ENCODE results near the gene HIGD1B.
"Not testable (repeated sequence)": the region's sequence is repeated elsewhere in the genome, so short reads cannot be mapped to it uniquely, and the experiment has no call there.

Gene HIGD1B

DNA sequence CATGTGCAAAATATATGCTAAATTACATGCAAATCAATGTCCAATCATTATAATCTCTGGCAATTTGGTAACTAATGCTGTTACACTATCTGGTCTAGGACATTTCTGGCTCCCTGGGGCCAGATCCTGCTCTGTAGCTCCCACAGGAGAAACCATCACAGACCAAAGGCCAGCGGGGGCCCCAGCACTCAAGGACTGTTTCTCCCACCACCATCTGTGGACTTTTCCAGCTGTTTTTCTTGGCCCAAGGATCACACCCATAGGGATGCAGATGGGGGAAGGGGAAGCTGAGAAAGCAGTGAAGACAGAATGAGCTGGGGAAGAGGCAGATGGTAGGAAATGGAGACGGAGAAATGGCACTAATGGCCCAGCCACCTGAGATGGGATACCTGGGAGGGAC, at the start of gene HIGD1B:
Gene HIGD1B, plus strand, starts transcription at position 298 of the 400 bp plus-strand sequence. CDS start 270 bp downstream, outside the sequence.
- H3K27me3 ChIP-seq (ENCODE audit: control insufficient read depth, insufficient read depth, low read length) = no peaks in the 10 kb centered on the region
- H3K9me3 ChIP-seq (ENCODE audit: control insufficient read depth, insufficient read depth, low read length) = no peaks in the 10 kb centered on the region
- H3K4me3 ChIP-seq (ENCODE audit: low read depth, low read length) = no peak within 1 kb of the TSS
- peaks cover 31% of the 10 kb centered on the region for H3K4me1 ChIP-seq (ENCODE audit: control insufficient read depth, insufficient read depth, low read length)
- no peak within 1 kb of the TSS for H3K27ac ChIP-seq (ENCODE audit: low read depth, low read length)
- peaks cover 31% of the 10 kb centered on the region for H3K36me3 ChIP-seq (ENCODE audit: control insufficient read depth, insufficient read depth, low read length)
- no peak within 1 kb of the TSS for H3K9ac ChIP-seq (ENCODE audit: low read depth, low read length)

DNA sequence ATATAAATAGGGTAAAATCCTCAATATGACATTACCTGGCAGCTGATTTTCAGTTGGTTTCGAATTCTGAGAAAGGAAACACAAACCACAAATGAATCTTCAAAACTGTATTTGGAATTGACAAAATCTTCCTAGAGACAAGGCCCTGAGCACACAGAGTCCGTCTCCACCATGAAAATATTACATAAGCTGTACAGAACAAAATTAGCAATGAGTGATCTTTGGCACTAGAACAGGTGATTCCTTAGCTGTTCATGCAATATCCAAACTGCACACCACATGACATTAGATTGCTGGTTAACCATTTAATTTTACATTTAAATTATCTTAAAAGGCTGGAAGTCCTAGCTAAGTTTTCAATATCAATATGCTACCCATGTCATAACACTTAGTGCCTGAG, 49.3 kb upstream of the HIGD1B start:
- H3K9me3 ChIP-seq (ENCODE audit: control insufficient read depth, insufficient read depth, low read length) = no peaks in the 10 kb centered on the region
- H3K27me3 ChIP-seq (ENCODE audit: control insufficient read depth, insufficient read depth, low read length) = no peaks in the 10 kb centered on the region
- peaks cover 9% of the 10 kb centered on the region for H3K4me1 ChIP-seq (ENCODE audit: control insufficient read depth, insufficient read depth, low read length)
- H3K4me3 ChIP-seq (ENCODE audit: low read depth, low read length) = no peak overlapping the region
- peaks cover 53% of the 10 kb centered on the region for H3K36me3 ChIP-seq (ENCODE audit: control insufficient read depth, insufficient read depth, low read length)
- no peak overlapping the region for H3K9ac ChIP-seq (ENCODE audit: low read depth, low read length)
- no peak overlapping the region for H3K27ac ChIP-seq (ENCODE audit: low read depth, low read length)

GRCh38 chr17:44801880-44802279, 45.8 kb upstream of the HIGD1B start:
- H3K9ac ChIP-seq (ENCODE audit: low read depth, low read length) = no peak overlapping the region
- no peaks in the 10 kb centered on the region for H3K27me3 ChIP-seq (ENCODE audit: control insufficient read depth, insufficient read depth, low read length)
- no peak overlapping the region for H3K27ac ChIP-seq (ENCODE audit: low read depth, low read length)
- H3K4me1 ChIP-seq (ENCODE audit: control insufficient read depth, insufficient read depth, low read length) = peaks cover 3% of the 10 kb centered on the region; the same call in 1 of the 2 replicates
- H3K36me3 ChIP-seq (ENCODE audit: control insufficient read depth, insufficient read depth, low read length) = peaks cover 83% of the 10 kb centered on the region
- H3K4me3 ChIP-seq (ENCODE audit: low read depth, low read length) = no peak overlapping the region
- H3K9me3 ChIP-seq (ENCODE audit: control insufficient read depth, insufficient read depth, low read length) = no peaks in the 10 kb centered on the region

DNA sequence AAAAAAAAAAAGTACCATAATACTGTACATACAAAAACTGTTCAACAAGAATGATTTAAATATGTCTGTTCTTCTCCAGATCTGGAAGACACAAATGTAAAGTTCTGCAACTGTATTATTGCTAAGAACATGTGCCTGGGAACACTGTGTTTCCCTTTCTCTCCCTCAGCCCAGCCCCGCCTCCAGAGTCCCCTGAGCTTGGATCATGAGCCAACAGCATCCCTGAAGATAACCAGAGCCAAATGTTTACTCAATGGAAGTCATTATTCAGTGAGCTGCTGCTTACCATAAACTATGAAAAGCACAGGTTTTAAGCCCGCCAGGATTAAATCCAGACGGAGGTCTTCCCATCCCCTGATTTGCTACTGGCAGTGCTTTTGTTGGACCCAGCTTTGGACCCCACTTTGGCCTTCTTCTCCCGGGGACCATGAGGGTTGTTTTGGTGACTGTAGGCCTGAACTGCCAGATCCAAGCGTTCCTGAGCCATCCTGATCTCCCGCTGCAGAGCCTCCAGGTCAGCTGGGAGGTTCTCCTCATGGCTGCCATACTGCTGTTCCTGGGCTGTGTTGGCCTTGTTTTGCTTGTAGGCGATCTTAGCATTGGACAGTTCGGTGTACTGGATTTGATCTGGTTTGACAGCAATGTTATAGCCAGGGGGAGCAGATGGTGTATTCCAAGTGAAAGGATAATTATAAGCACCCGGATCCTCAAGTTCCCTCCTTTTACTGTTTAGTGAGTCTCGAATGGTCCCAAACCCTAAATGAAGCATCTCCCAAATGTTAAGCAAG, 43.2 kb upstream of the HIGD1B start:
- Histone ChIP-seq H3K27ac (ENCODE audit: low read depth, low read length) (no peak overlapping the region), H3K4me1 (ENCODE audit: control insufficient read depth, insufficient read depth, low read length) (no peaks in the 10 kb centered on the region), H3K4me3 (ENCODE audit: low read depth, low read length) (no peak overlapping the region), H3K27me3 (ENCODE audit: control insufficient read depth, insufficient read depth, low read length) (no peaks in the 10 kb centered on the region), H3K9ac (ENCODE audit: low read depth, low read length) (no peak overlapping the region), H3K9me3 (ENCODE audit: control insufficient read depth, insufficient read depth, low read length) (no peaks in the 10 kb centered on the region), H3K36me3 (ENCODE audit: control insufficient read depth, insufficient read depth, low read length) (peaks cover 70% of the 10 kb centered on the region)

DNA sequence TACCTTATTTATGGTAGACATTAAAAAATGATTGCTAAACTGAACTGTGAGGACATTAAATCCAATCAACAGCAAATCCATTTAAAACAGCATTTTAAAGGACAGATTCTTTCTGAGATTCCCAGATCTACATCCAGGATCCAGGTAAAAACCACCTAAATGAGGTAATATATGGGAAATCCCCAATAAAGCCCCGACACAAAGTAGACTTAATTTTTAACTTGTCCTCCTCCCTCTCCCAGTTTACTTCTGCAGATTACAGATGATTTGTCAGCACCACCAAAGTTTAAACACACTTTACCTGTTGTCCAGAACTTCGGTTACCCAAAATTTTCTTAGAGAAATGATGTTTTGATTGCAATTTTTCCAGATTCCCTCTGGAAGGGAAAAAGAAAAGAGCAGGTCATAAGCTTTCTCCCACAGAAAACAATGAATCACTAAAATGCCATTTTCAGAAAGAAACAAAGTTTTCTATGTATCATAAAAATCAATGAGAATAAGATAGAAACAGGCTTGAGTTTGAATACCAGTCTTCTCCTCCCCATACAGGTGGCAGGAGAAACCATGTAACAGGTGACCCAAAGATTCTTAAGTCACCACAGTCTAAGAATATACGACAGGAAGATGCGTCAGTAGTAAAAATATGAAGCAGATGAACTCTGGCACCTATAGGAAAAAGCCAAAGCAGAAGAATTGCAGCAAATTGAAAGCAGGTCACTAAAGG, 40.4 kb upstream of the HIGD1B start:
- Histone ChIP-seq H3K9me3 (ENCODE audit: control insufficient read depth, insufficient read depth, low read length) (no peaks in the 10 kb centered on the region), H3K9ac (ENCODE audit: low read depth, low read length) (no peak overlapping the region), H3K4me1 (ENCODE audit: control insufficient read depth, insufficient read depth, low read length) (no peaks in the 10 kb centered on the region), H3K27me3 (ENCODE audit: control insufficient read depth, insufficient read depth, low read length) (no peaks in the 10 kb centered on the region), H3K36me3 (ENCODE audit: control insufficient read depth, insufficient read depth, low read length) (peaks cover 48% of the 10 kb centered on the region), H3K4me3 (ENCODE audit: low read depth, low read length) (no peak overlapping the region), H3K27ac (ENCODE audit: low read depth, low read length) (no peak overlapping the region)

DNA sequence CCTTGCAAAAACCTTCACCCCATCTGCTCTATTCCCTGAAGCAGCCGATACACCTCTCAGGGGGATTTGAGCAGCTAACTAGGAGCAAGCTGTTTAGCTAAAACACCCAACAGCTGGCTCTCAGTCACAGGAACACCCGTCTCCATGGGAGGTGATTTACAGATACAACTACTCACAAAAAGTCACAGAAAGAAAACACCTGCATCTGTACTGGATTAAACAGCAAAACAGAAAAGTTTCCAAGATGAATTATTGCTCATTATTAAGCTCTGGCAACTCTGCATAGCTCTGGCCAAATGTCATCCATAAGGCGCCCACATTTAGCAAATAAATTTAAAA, 39.9 kb upstream of the HIGD1B start:
- Histone ChIP-seq H3K36me3 (ENCODE audit: control insufficient read depth, insufficient read depth, low read length) (peaks cover 43% of the 10 kb centered on the region), H3K4me1 (ENCODE audit: control insufficient read depth, insufficient read depth, low read length) (no peaks in the 10 kb centered on the region), H3K9me3 (ENCODE audit: control insufficient read depth, insufficient read depth, low read length) (no peaks in the 10 kb centered on the region), H3K9ac (ENCODE audit: low read depth, low read length) (no peak overlapping the region), H3K4me3 (ENCODE audit: low read depth, low read length) (no peak overlapping the region), H3K27ac (ENCODE audit: low read depth, low read length) (no peak overlapping the region), H3K27me3 (ENCODE audit: control insufficient read depth, insufficient read depth, low read length) (no peaks in the 10 kb centered on the region)

- H3K9me3 ChIP-seq (ENCODE audit: control insufficient read depth, insufficient read depth, low read length) = no peaks in the 10 kb centered on the region
- H3K27ac ChIP-seq (ENCODE audit: low read depth, low read length) = no peak overlapping the region
- H3K9ac ChIP-seq (ENCODE audit: low read depth, low read length) = no peak overlapping the region
- H3K4me1 ChIP-seq (ENCODE audit: control insufficient read depth, insufficient read depth, low read length) = no peaks in the 10 kb centered on the region
- peaks cover 39% of the 10 kb centered on the region for H3K36me3 ChIP-seq (ENCODE audit: control insufficient read depth, insufficient read depth, low read length)
- no peak overlapping the region for H3K4me3 ChIP-seq (ENCODE audit: low read depth, low read length)
- no peaks in the 10 kb centered on the region for H3K27me3 ChIP-seq (ENCODE audit: control insufficient read depth, insufficient read depth, low read length)
Observed at GRCh38 chr17:44808156-44808555, 39.5 kb upstream of the HIGD1B start.

DNA sequence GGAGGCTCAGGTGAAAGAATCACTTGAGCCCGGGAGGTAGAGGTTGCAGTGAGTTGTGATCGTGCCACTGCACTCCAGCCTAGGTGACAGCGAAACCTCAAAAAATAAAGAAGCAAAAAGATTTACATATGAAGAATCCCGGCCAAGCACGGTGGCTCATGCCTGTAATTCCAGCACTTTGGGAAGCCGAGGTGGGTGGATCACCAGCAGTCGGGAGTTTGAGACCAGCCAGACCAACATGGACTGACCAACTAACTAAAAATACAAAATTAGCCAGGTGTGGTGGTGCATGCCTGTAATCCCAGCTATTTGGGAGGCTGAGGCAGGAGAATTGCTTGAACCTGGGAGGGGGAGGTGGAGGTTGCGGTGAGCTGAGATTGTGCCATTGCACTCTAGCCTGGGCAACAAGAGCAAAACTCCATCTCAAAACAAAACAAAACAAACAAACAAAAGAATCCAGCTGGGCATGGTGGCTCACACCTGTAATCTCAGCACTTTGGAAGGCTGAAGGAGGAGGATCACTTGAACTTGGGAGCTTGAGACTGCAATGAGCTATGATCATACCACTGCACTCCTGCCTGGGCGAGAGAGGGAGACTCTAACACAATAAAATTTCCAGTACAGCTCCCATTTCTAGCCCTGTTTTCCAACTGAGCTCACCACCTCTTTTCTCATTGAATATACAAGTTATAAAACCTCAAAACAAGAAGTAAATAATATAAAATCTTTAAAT, 38.9 kb upstream of the HIGD1B start:
- H3K4me1 ChIP-seq (ENCODE audit: control insufficient read depth, insufficient read depth, low read length); H3K4me3 ChIP-seq (ENCODE audit: low read depth, low read length); H3K27ac ChIP-seq (ENCODE audit: low read depth, low read length); H3K9ac ChIP-seq (ENCODE audit: low read depth, low read length); H3K27me3 ChIP-seq (ENCODE audit: control insufficient read depth, insufficient read depth, low read length); H3K9me3 ChIP-seq (ENCODE audit: control insufficient read depth, insufficient read depth, low read length): not testable (repeated sequence)
- peaks cover 33% of the 10 kb centered on the region for H3K36me3 ChIP-seq (ENCODE audit: control insufficient read depth, insufficient read depth, low read length)

DNA sequence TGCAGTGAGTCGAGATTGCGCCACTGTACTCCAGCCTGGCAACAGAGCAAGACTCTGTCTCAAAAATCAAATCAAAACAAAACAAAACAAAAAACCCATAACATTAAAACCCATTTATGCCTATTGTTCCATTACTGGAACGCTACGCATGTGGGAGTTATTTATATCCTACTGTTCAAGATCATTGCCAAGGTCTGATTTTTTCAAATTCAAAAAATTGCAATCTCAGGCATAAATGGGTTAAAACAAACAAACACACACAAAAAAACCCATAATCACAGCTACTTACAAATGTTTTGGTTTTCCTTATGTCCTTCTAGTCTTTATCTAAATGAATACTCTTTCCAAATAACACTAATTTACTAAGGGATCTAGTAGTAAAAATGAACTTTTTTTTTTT, 35.4 kb upstream of the HIGD1B start:
- H3K27ac ChIP-seq (ENCODE audit: low read depth, low read length) = no peak overlapping the region
- no peak overlapping the region for H3K4me3 ChIP-seq (ENCODE audit: low read depth, low read length)
- H3K36me3 ChIP-seq (ENCODE audit: control insufficient read depth, insufficient read depth, low read length) = peaks cover under 1% of the 10 kb centered on the region; the same call in 1 of the 2 replicates
- no peak overlapping the region for H3K9ac ChIP-seq (ENCODE audit: low read depth, low read length)
- no peaks in the 10 kb centered on the region for H3K27me3 ChIP-seq (ENCODE audit: control insufficient read depth, insufficient read depth, low read length)
- no peaks in the 10 kb centered on the region for H3K4me1 ChIP-seq (ENCODE audit: control insufficient read depth, insufficient read depth, low read length)
- no peaks in the 10 kb centered on the region for H3K9me3 ChIP-seq (ENCODE audit: control insufficient read depth, insufficient read depth, low read length)

DNA sequence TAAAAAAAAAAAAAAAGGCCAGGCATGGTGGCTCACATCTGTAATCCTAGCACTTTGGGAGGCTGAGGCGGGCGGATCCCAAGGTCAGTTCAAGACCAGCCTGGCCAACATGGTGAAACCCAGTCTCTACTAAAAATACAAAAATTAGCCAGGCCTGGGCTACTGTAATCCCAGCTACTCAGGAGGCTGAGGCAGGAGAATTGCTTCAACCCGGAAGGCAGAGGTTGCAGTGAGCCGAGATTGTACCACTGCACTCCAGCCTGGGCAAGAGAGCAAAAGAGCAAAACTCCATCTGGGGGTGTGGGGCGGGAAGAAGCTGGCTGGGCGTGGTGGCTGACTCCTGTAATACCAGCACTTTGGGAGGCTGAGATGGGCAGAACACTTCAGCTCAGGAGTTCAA, 29.2 kb upstream of the HIGD1B start:
- not testable (repeated sequence) for H3K9ac ChIP-seq (ENCODE audit: low read depth, low read length); H3K4me3 ChIP-seq (ENCODE audit: low read depth, low read length); H3K27ac ChIP-seq (ENCODE audit: low read depth, low read length)

More for the DNA sequence above, 29.2 kb upstream of the HIGD1B start:
- H3K4me1 ChIP-seq (ENCODE audit: control insufficient read depth, insufficient read depth, low read length); H3K36me3 ChIP-seq (ENCODE audit: control insufficient read depth, insufficient read depth, low read length); H3K27me3 ChIP-seq (ENCODE audit: control insufficient read depth, insufficient read depth, low read length); H3K9me3 ChIP-seq (ENCODE audit: control insufficient read depth, insufficient read depth, low read length): not testable (repeated sequence)

Data from HUES48 (cell line).